Stimulated activated CD8-positive, alpha-beta memory T cell treated with anti-CD3 and anti-CD28 coated beads, Interleukin-4, amount 100 ng/mL, for 24 hours (primary cell): ENCODE results near the gene KRT9.
"Not testable (repeated sequence)": the region's sequence is repeated elsewhere in the genome, so short reads cannot be mapped to it uniquely, and the experiment has no call there.

ENCODE experiments used
- DNase-seq: peaks from one replicate; pipeline ENCODE4 v3.0.0-alpha.2; 2020; ENCODE audit warnings: low read depth

Gene KRT9

GRCh38 chr17:41578971-41579370 lies 7.1 kb upstream of the KRT9 start:
- no peak for DNase-seq

- no peak for DNase-seq
These were observed 6.7 kb upstream of the KRT9 start for GRCh38 chr17:41578538-41578937.

GRCh38 chr17:41576740-41577139 lies 4.9 kb upstream of the KRT9 start:
- DNase-seq = not testable (repeated sequence)

- DNase-seq = no peak
These were observed 3.5 kb upstream of the KRT9 start for GRCh38 chr17:41575336-41575735.

GRCh38 chr17:41567317-41567716 lies 4.5 kb downstream of the KRT9 start:
- no peak for DNase-seq

- no peak for DNase-seq
These were observed 6.5 kb downstream of the KRT9 start for GRCh38 chr17:41565338-41565737.

GRCh38 chr17:41563607-41564170 lies 8.2 kb downstream of the KRT9 start:
- DNase-seq = no peak

GRCh38 chr17:41561554-41561953 lies 10.3 kb downstream of the KRT9 start:
- DNase-seq = no peak

GRCh38 chr17:41559548-41559947 lies 12.3 kb downstream of the KRT9 start:
- DNase-seq = no peak

GRCh38 chr17:41556931-41557330 lies 14.9 kb downstream of the KRT9 start:
- DNase-seq = no peak

GRCh38 chr17:41556306-41556705 lies 15.6 kb downstream of the KRT9 start:
- DNase-seq = no peak

- DNase-seq = no peak
These were observed 16.6 kb downstream of the KRT9 start for GRCh38 chr17:41555105-41555887.

GRCh38 chr17:41553987-41554680 lies 17.7 kb downstream of the KRT9 start:
- DNase-seq = no peak

- DNase-seq = no peak
These were observed 18.7 kb downstream of the KRT9 start for GRCh38 chr17:41553176-41553575.

GRCh38 chr17:41552455-41552854 lies 19.4 kb downstream of the KRT9 start:
- no peak for DNase-seq

GRCh38 chr17:41551365-41551764 lies 20.5 kb downstream of the KRT9 start:
- DNase-seq = no peak

- no peak for DNase-seq
These were observed 22.2 kb downstream of the KRT9 start for GRCh38 chr17:41549596-41550039.

GRCh38 chr17:41548844-41549595 lies 22.8 kb downstream of the KRT9 start:
- DNase-seq = peak; percentile 70

GRCh38 chr17:41547921-41548843 lies 23.7 kb downstream of the KRT9 start:
- DNase-seq = peak; percentile 55

- no peak for DNase-seq
These were observed 24.4 kb downstream of the KRT9 start for GRCh38 chr17:41547378-41547841.

- DNase-seq = no peak
These were observed 25.0 kb downstream of the KRT9 start for GRCh38 chr17:41546819-41547218.
